BLaER1 (cell line): Measurements from ENCODE around the gene CCL20.

ENCODE experiments used
- H3K27ac ChIP-seq: shearing (Covaris generic); formaldehyde crosslinking; 2 replicates; pipeline ENCODE4 v1.8.1; 2022
- H3K27me3 ChIP-seq: shearing (Covaris generic); formaldehyde crosslinking; 2 replicates; pipeline ENCODE4 v1.8.1; 2022
- H3K36me3 ChIP-seq: shearing (Covaris generic); formaldehyde crosslinking; 2 replicates; pipeline ENCODE4 v1.8.1; 2022
- H3K4me1 ChIP-seq: shearing (Covaris generic); formaldehyde crosslinking; 2 replicates; pipeline ENCODE4 v1.8.1; 2022
- H3K4me2 ChIP-seq: shearing (Covaris generic); formaldehyde crosslinking; 2 replicates; pipeline ENCODE4 v1.8.1; 2022
- H3K4me3 ChIP-seq: shearing (Covaris generic); formaldehyde crosslinking; 2 replicates; pipeline ENCODE4 v1.8.1; 2022
- H3K9ac ChIP-seq: shearing (Covaris generic); formaldehyde crosslinking; 2 replicates; pipeline ENCODE4 v1.8.1; 2022
- H3K9me3 ChIP-seq: shearing (Covaris generic); formaldehyde crosslinking; 2 replicates; pipeline ENCODE4 v1.8.1; 2022
- H4K20me1 ChIP-seq: shearing (Covaris generic); formaldehyde crosslinking; 2 replicates; pipeline ENCODE4 v1.8.1; 2022
- Cebpa-rat ChIP-seq: shearing (Covaris generic); IDR thresholded peaks from 2 replicates; pipeline ENCODE4 v1.8.1; 2022

The CCL20 gene

GRCh38 chr2:227855440-227855839 is 41.8 kb downstream of the CCL20 start:
- Histone ChIP-seq H3K27me3 (no peaks in the 10 kb centered on the region), H3K4me2 (no peak overlapping the region), H3K36me3 (no peaks in the 10 kb centered on the region), H3K27ac (no peak overlapping the region), H3K9ac (no peak overlapping the region), H4K20me1 (no peaks in the 10 kb centered on the region), H3K4me3 (no peak overlapping the region), H3K9me3 (no peaks in the 10 kb centered on the region), H3K4me1 (peaks cover 5% of the 10 kb centered on the region; the same call in 1 of the 2 replicates)
- no peak for TF ChIP-seq Cebpa-rat

- H3K27me3 ChIP-seq: no peaks in the 10 kb centered on the region
These were observed 43.1 kb downstream of the CCL20 start for GRCh38 chr2:227856697-227857096.

GRCh38 chr2:227860221-227860641 is 46.6 kb downstream of the CCL20 start:
- Histone ChIP-seq H3K9me3 (no peaks in the 10 kb centered on the region), H4K20me1 (no peaks in the 10 kb centered on the region), H3K4me2 (no peak overlapping the region), H3K9ac (no peak overlapping the region), H3K27ac (no peak overlapping the region), H3K36me3 (no peaks in the 10 kb centered on the region), H3K4me1 (no peaks in the 10 kb centered on the region), H3K27me3 (no peaks in the 10 kb centered on the region), H3K4me3 (no peak overlapping the region)
- TF ChIP-seq Cebpa-rat: no peak

More at GRCh38 chr2:227856697-227857096, 43.1 kb downstream of the CCL20 start:
- TF ChIP-seq Cebpa-rat: no peak
- no peaks in the 10 kb centered on the region for H4K20me1 ChIP-seq
- H3K9ac ChIP-seq: no peak overlapping the region
- H3K4me3 ChIP-seq: no peak overlapping the region
- H3K36me3 ChIP-seq: no peaks in the 10 kb centered on the region
- H3K27ac ChIP-seq: no peak overlapping the region
- H3K4me1 ChIP-seq: peaks cover 5% of the 10 kb centered on the region; the same call in 1 of the 2 replicates
- H3K9me3 ChIP-seq: no peaks in the 10 kb centered on the region
- H3K4me2 ChIP-seq: no peak overlapping the region

- Histone ChIP-seq H3K4me1 (no peaks in the 10 kb centered on the region), H3K4me2 (no peak overlapping the region), H3K36me3 (no peaks in the 10 kb centered on the region), H3K9ac (no peak overlapping the region), H3K27ac (no peak overlapping the region), H4K20me1 (no peaks in the 10 kb centered on the region), H3K27me3 (no peaks in the 10 kb centered on the region), H3K9me3 (no peaks in the 10 kb centered on the region), H3K4me3 (no peak overlapping the region)
- no peak for TF ChIP-seq Cebpa-rat
These were observed 47.4 kb downstream of the CCL20 start for GRCh38 chr2:227861011-227861410.

- H3K27ac ChIP-seq: no peak overlapping the region
- no peak overlapping the region for H3K9ac ChIP-seq
These were observed 48.6 kb downstream of the CCL20 start for GRCh38 chr2:227862227-227862740.

GRCh38 chr2:227862741-227863588 is 49.3 kb downstream of the CCL20 start:
- Histone ChIP-seq H3K4me1 (no peaks in the 10 kb centered on the region), H3K36me3 (no peaks in the 10 kb centered on the region), H4K20me1 (no peaks in the 10 kb centered on the region), H3K27ac (no peak overlapping the region), H3K27me3 (no peaks in the 10 kb centered on the region), H3K4me2 (no peak overlapping the region), H3K9me3 (no peaks in the 10 kb centered on the region), H3K4me3 (no peak overlapping the region), H3K9ac (no peak overlapping the region)
- no peak for TF ChIP-seq Cebpa-rat

More at GRCh38 chr2:227862227-227862740, 48.6 kb downstream of the CCL20 start:
- no peak overlapping the region for H3K4me3 ChIP-seq
- H3K27me3 ChIP-seq: no peaks in the 10 kb centered on the region
- H3K4me2 ChIP-seq: no peak overlapping the region
- no peaks in the 10 kb centered on the region for H4K20me1 ChIP-seq
- H3K4me1 ChIP-seq: no peaks in the 10 kb centered on the region
- H3K36me3 ChIP-seq: no peaks in the 10 kb centered on the region
- no peak for TF ChIP-seq Cebpa-rat
- H3K9me3 ChIP-seq: no peaks in the 10 kb centered on the region

- Histone ChIP-seq H3K27ac (no peak overlapping the region), H3K4me2 (no peak overlapping the region)
- TF ChIP-seq Cebpa-rat: no peak
These were observed 50.6 kb downstream of the CCL20 start for GRCh38 chr2:227864161-227864756.

GRCh38 chr2:227865291-227865690 is 51.6 kb downstream of the CCL20 start:
- no peak overlapping the region for H3K27ac ChIP-seq
- H4K20me1 ChIP-seq: no peaks in the 10 kb centered on the region
- TF ChIP-seq Cebpa-rat: no peak
- no peak overlapping the region for H3K4me3 ChIP-seq
- no peak overlapping the region for H3K4me2 ChIP-seq
- no peaks in the 10 kb centered on the region for H3K27me3 ChIP-seq
- H3K36me3 ChIP-seq: no peaks in the 10 kb centered on the region
- H3K4me1 ChIP-seq: no peaks in the 10 kb centered on the region
- no peak overlapping the region for H3K9ac ChIP-seq
- no peaks in the 10 kb centered on the region for H3K9me3 ChIP-seq

More at GRCh38 chr2:227864161-227864756, 50.6 kb downstream of the CCL20 start:
- H3K4me1 ChIP-seq: no peaks in the 10 kb centered on the region
- no peaks in the 10 kb centered on the region for H3K36me3 ChIP-seq
- H3K4me3 ChIP-seq: no peak overlapping the region
- H3K9me3 ChIP-seq: no peaks in the 10 kb centered on the region
- H3K9ac ChIP-seq: no peak overlapping the region
- no peaks in the 10 kb centered on the region for H4K20me1 ChIP-seq
- no peaks in the 10 kb centered on the region for H3K27me3 ChIP-seq
